Transverse colon (tissue), 4 donors: ENCODE results near the gene LRRIQ1. TPM values are rescaled to one million over a fixed set of nuclear protein-coding genes. Genes with fewer than 3 reads are reported as not detected.

Experiments used
- DNase-seq: peaks from one replicate; pipeline ENCODE4 v3.0.0-alpha.2; 2019
- H3K27ac ChIP-seq, 4 donors: fragments of 200-600 bp; sonication (generic); 2 replicates each; pipeline ENCODE4 v1.5.1; 2016 to 2018; ENCODE audit warnings: inconsistent platforms in 4 of 4
- H3K27me3 ChIP-seq: fragments of 200-600 bp; sonication (generic); 2 replicates; pipeline ENCODE4 v1.5.1; 2017; ENCODE audit warnings: inconsistent platforms
- H3K36me3 ChIP-seq, 4 donors: fragments of 200-600 bp; sonication (generic); 2 replicates each; pipeline ENCODE4 v1.5.1; 2017 to 2019; ENCODE audit warnings: inconsistent platforms in 4 of 4
- H3K4me1 ChIP-seq, 4 donors: fragments of 200-600 bp; sonication (generic); 2 replicates each; pipeline ENCODE4 v1.5.1; 2017 to 2020; ENCODE audit warnings: inconsistent platforms in 4 of 4
- H3K4me3 ChIP-seq, 4 donors: fragments of 200-600 bp; sonication (generic); 1 replicate in 1 of 4; 2 replicates in 3 of 4; pipeline versions ENCODE4 v1.5.1 to v1.6.1; 2017 to 2019; ENCODE audit warnings: inconsistent platforms in 4 of 4
- H3K9me3 ChIP-seq, 2 donors: fragments of 200-600 bp; sonication (generic); 2 replicates each; pipeline ENCODE4 v1.5.1; 2017 to 2019; ENCODE audit warnings: inconsistent platforms in 2 of 2
- CTCF ChIP-seq, 5 experiments: fragments of 200-600 bp in 3 of 5; fragments of 450-650 bp in 2 of 5; sonication (generic) in 3 of 5; IDR thresholded peaks; 1 replicate in 2 of 5; 2 replicates in 3 of 5; pipeline ENCODE4 v1.5.1; 2016 to 2017; ENCODE audit warnings: antibody characterized with exemption in 5 of 5, inconsistent platforms in 3 of 5, mild to moderate bottlenecking in 2 of 5, moderate library complexity in 1 of 5
- EP300 ChIP-seq: sonication (generic); formaldehyde crosslinking; IDR thresholded peaks from one replicate; pipeline ENCODE4 v1.6.1; 2017; ENCODE audit warnings: antibody characterized with exemption, low read depth
- POLR2A ChIP-seq: fragments of 450-650 bp; IDR thresholded peaks from one replicate; pipeline ENCODE4 v1.6.1; 2016; ENCODE audit warnings: antibody characterized with exemption, mild to moderate bottlenecking, moderate library complexity
- POLR2AphosphoS5 ChIP-seq, 3 donors: sonication (generic); formaldehyde crosslinking; IDR thresholded peaks; one replicate each; pipeline ENCODE4 v1.6.1; 2016; ENCODE audit warnings: antibody characterized with exemption in 3 of 3
- WGBS, 2 donors: methylation state at CpG; one replicate each; pipeline ENCODE4 v1.1.5; 2018; ENCODE audit warnings: low coverage in 1 of 2; 5-methylcytosine and 5-hydroxymethylcytosine counted together
- in situ Hi-C, 4 donors: fragments of 200-750 bp; cut with MboI; loops; one replicate each; pipeline versions ENCODE4 v1.15.0 to v1.15.1; 2017; ENCODE audit warnings: low sequenced_read_pairs in 3 of 4, low pct_ligation_motif_present in 1 of 4, low pct_unique_long_range_greater_than_20kb in 1 of 4
- intact Hi-C: fragments of 100-400 bp; cut with DNase I; formaldehyde crosslinking; loops from one replicate; pipeline ENCODE4 v1.15.1; 2023; ENCODE audit warnings: low total_unique reads
- total RNA-seq, 4 donors: library from RNA; depleted of rRNA; stranded (reverse); fragments of >200 nt; gene quantifications; one replicate each; pipeline ENCODE4 v1.1.0, GENCODE V29; 2016

The LRRIQ1 gene
- total RNA-seq, 4 donors from 2014 or later: not detected

- TF ChIP-seq EP300 (no peak), CTCF (IDR thresholded peaks at IDR 0.05) (peak; percentile 44 to 63 (median 49))
- Histone ChIP-seq H3K9me3 (no peaks in the 10 kb centered on the region), H3K4me1 (no peaks in the 10 kb centered on the region), H3K27me3 (no peaks in the 10 kb centered on the region), H3K27ac (no peak overlapping the region), H3K4me3 (no peak overlapping the region), H3K36me3 (no peaks in the 10 kb centered on the region)
- intact Hi-C loops (loop anchor here (10.0 kb wide), 1 partner anchor 155 kb away; no protein-coding TSS in a partner anchor), in situ Hi-C loops (loop anchor here in 3 of 4 donors (10.0 to 25.0 kb wide), 3 partner anchors 142 to 155 kb away; no protein-coding TSS in a partner anchor)
- DNase-seq: no peak
These were observed 6.7 kb upstream of the LRRIQ1 start for GRCh38 chr12:85029456-85029855.

- Histone ChIP-seq H3K9me3 (no peaks in the 10 kb centered on the region), H3K4me1 (peaks cover 0 to 7% (median 0%) of the 10 kb centered on the region in 4 donors), H3K27me3 (peaks cover 5% of the 10 kb centered on the region), H3K27ac (no peak overlapping the region), H3K36me3 (no peaks in the 10 kb centered on the region), H3K4me3 (peak overlapping the region in 3 of 4 donors; percentile 28 to 47 (median 32))
- no peak for DNase-seq
- in situ Hi-C loops (loop anchor here in 2 of 4 donors (10.0 to 25.0 kb wide), 2 partner anchors 149 to 162 kb away; no protein-coding TSS in a partner anchor), intact Hi-C loops (no loop called here)
- TF ChIP-seq EP300 (no peak), POLR2AphosphoS5 (IDR thresholded peaks at IDR 0.05) (no peak), CTCF (IDR thresholded peaks at IDR 0.05) (no peak), POLR2A (no peak)
- WGBS, 2 donors: 18 to 20% methylated on average over 3 of the region's 3 CpGs
These were observed 582 bp downstream of the LRRIQ1 start for GRCh38 chr12:85036733-85037132.

GRCh38 chr12:85041395-85041794 lies 5.2 kb downstream of the LRRIQ1 start:
- no peak overlapping the region for H3K4me3 ChIP-seq
- H3K4me1 ChIP-seq: peaks cover 0 to 7% (median 0%) of the 10 kb centered on the region in 4 donors
- DNase-seq: no peak
- intact Hi-C loops (no loop called here), in situ Hi-C loops (loop anchor here in 1 of 4 donors (25.0 kb wide), 1 partner anchor 154 kb away; no protein-coding TSS in a partner anchor)
- no peak overlapping the region for H3K27ac ChIP-seq
- 10 to 24% methylated on average over 1 of the region's 1 CpG for WGBS, 2 donors
- H3K36me3 ChIP-seq: no peaks in the 10 kb centered on the region
- TF ChIP-seq POLR2AphosphoS5 (IDR thresholded peaks at IDR 0.05) (no peak), EP300 (no peak), POLR2A (no peak), CTCF (IDR thresholded peaks at IDR 0.05) (no peak)
- no peaks in the 10 kb centered on the region for H3K27me3 ChIP-seq
- H3K9me3 ChIP-seq: no peaks in the 10 kb centered on the region

GRCh38 chr12:85043829-85044228 lies 7.7 kb downstream of the LRRIQ1 start:
- H3K27ac ChIP-seq: no peak overlapping the region
- TF ChIP-seq POLR2A (no peak), POLR2AphosphoS5 (IDR thresholded peaks at IDR 0.05) (no peak), EP300 (no peak), CTCF (IDR thresholded peaks at IDR 0.05) (no peak)
- in situ Hi-C loops (loop anchor here in 1 of 4 donors (25.0 kb wide), 1 partner anchor 157 kb away; no protein-coding TSS in a partner anchor), intact Hi-C loops (no loop called here)
- H3K4me1 ChIP-seq: no peaks in the 10 kb centered on the region
- no peaks in the 10 kb centered on the region for H3K36me3 ChIP-seq
- no peaks in the 10 kb centered on the region for H3K9me3 ChIP-seq
- H3K27me3 ChIP-seq: no peaks in the 10 kb centered on the region
- no peak for DNase-seq
- no peak overlapping the region for H3K4me3 ChIP-seq
